Measurements from ENCODE around the gene NF1.

NF1 gene

GRCh38 chr17:31388351-31388750, 293.6 kb downstream of the NF1 start:
- no peaks in the 10 kb centered on the region for H3K9me3 Mint-ChIP-seq
- DNase-seq (no peak), ATAC-seq (replicated peaks) (no peak)
- H3K36me3 Mint-ChIP-seq, result peaks cover 3 to 5% of the 10 kb centered on the region in 2 donors
- no peak overlapping the region for H3K4me3 Mint-ChIP-seq
- H3K27ac Mint-ChIP-seq, result no peak overlapping the region
- H3K4me1 Mint-ChIP-seq, result peaks cover 9 to 26% of the 10 kb centered on the region in 2 donors
- peaks cover 35 to 45% of the 10 kb centered on the region in 2 donors for H3K27me3 Mint-ChIP-seq

GRCh38 chr17:31388770-31389656, 294.2 kb downstream of the NF1 start:
- Mint-ChIP-seq H3K4me1 (peaks cover 9 to 26% of the 10 kb centered on the region in 2 donors), H3K27ac (no peak overlapping the region), H3K4me3 (no peak overlapping the region), H3K27me3 (peaks cover 40 to 51% of the 10 kb centered on the region in 2 donors), H3K9me3 (no peaks in the 10 kb centered on the region), H3K36me3 (peaks cover 3 to 5% of the 10 kb centered on the region in 2 donors)
- DNase-seq (peak; percentile 30), ATAC-seq (replicated peaks) (peak; percentile 64 to 66)

DNA sequence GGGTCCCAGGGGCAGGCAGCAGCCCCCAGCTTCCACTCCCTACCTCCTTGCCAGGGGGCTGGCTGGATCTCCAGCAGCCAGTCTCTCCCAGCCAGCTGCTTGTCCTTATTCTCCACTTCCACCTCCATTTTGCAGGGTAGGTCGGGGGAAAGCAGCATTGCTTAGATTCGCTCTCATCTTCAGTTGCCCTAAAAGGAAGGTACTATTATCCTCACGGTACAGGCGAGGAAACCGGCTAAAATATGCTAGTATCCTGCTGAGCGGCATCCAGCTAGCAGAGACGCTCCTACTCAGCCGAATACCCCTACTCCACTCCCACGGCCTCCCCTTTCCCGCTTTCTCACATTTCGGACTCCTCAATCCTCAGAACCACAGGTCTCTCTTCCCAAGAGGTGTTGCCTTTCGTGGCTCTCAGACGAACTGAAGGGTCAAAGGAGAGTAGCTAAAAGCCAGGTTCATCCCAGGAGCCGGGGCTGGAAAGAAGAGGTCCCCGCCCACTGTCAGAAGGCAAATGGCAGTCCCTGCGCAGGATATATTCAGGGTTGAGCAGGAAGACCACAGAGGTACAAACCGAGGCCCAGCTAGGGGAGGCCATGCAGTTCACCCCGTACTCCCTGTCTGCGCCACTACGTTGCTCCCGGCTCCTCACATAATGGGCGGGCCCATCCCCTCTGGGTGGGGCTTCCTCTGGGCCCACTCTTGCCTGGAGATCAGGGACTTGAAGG, 295.0 kb downstream of the NF1 start:
- ATAC-seq (replicated peaks), result peak in 1 of 2 donors; percentile 15
- H3K27ac Mint-ChIP-seq, result no peak overlapping the region
- no peaks in the 10 kb centered on the region for H3K9me3 Mint-ChIP-seq
- H3K36me3 Mint-ChIP-seq, result peaks cover 3 to 5% of the 10 kb centered on the region in 2 donors
- no peak for DNase-seq
- H3K27me3 Mint-ChIP-seq, result peaks cover 46 to 59% of the 10 kb centered on the region in 2 donors
- H3K4me1 Mint-ChIP-seq, result peaks cover 9 to 26% of the 10 kb centered on the region in 2 donors
- peak overlapping the region; percentile 71 to 81 for H3K4me3 Mint-ChIP-seq

GRCh38 chr17:31390426-31390747, 295.6 kb downstream of the NF1 start:
- no peak for ATAC-seq (replicated peaks)
- H3K27me3 Mint-ChIP-seq, result peaks cover 49 to 62% of the 10 kb centered on the region in 2 donors
- no peaks in the 10 kb centered on the region for H3K9me3 Mint-ChIP-seq
- H3K36me3 Mint-ChIP-seq, result peaks cover 3 to 5% of the 10 kb centered on the region in 2 donors
- peak overlapping the region; percentile 71 to 81 for H3K4me3 Mint-ChIP-seq
- no peak for DNase-seq
- no peak overlapping the region for H3K27ac Mint-ChIP-seq
- H3K4me1 Mint-ChIP-seq, result peaks cover 9 to 26% of the 10 kb centered on the region in 2 donors

DNA sequence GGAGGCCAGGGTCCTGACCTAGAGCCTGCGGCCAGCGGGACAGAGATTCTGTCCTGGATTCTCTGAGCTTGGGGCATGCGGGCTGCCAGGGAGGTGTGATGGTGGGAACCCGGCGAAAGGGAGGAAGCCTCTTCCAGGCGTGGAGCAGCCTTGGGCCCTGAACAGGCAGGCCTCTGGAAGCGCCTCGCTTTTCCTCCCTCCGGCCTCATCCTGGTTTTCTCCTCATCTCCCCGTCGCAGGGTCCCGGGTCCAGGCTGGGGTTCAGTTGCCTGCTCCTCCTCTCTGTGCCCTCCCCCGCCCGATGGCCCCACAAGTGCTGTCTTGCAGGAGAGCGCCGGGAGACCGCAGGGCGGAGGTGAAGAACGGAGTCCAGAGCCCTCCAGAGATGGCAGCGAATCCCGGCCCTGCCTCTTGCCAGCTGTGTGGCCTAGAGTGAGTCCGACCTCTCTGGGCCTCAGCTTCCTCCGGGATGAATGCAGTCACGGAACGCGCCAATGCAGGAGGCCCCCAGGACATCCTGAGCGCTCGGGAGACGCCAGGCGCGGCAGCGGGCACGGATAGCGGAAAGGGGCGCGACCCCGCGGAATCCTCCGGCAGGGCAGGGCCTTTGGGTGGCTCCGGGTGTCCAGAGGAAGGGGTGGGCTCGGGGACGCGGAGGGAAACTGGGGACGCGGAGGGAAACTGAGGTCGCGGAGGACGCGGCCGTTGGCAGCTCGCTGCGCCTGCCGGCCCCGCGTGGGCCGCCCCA, 296.1 kb downstream of the NF1 start:
- DNase-seq (no peak), ATAC-seq (replicated peaks) (peak in 1 of 2 donors; percentile 13)
- H3K36me3 Mint-ChIP-seq, result peaks cover 3 to 5% of the 10 kb centered on the region in 2 donors
- peaks cover 9 to 26% of the 10 kb centered on the region in 2 donors for H3K4me1 Mint-ChIP-seq
- H3K9me3 Mint-ChIP-seq, result no peaks in the 10 kb centered on the region
- H3K27me3 Mint-ChIP-seq, result peaks cover 53 to 68% of the 10 kb centered on the region in 2 donors
- H3K4me3 Mint-ChIP-seq, result peak overlapping the region; percentile 75 to 81
- no peak overlapping the region for H3K27ac Mint-ChIP-seq

DNA sequence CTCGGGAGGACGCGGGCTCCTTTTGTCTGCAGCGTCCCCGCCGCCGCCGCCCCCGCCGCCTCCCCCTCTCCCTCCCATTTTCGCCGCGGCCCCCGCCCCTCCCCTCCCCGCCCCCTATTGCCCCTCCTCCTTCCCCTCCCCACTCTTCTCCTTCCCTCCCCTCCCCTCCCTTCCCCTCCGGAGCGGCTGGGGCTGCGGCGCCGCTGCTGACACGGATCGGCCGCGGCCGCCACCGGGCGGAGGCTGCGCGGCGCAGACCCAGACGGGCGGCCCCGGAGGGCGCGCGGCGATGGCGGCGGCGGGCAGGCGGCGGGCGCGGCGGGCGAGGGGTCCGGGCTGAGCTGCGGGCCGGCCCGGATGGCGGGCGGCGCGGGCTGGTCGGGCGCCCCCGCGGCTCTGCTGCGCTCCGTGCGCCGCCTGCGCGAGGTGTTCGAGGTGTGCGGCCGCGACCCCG, 296.7 kb downstream of the NF1 start, which contains the start of gene RAB11FIP4:
TSS of gene RAB11FIP4 (plus strand) at position 180 of the 454 bp plus-strand sequence. CDS start at position 358, 178 bp downstream.
- no peak within 1 kb of the TSS for H3K27ac Mint-ChIP-seq
- ATAC-seq (replicated peaks) (peak; percentile 47 to 49), DNase-seq (no peak)
- peaks cover 3 to 5% of the 10 kb centered on the region in 2 donors for H3K36me3 Mint-ChIP-seq
- H3K27me3 Mint-ChIP-seq, result peaks cover 59 to 74% of the 10 kb centered on the region in 2 donors
- H3K4me3 Mint-ChIP-seq, result peak within 1 kb of the TSS; percentile 75 to 81
- peaks cover 9 to 26% of the 10 kb centered on the region in 2 donors for H3K4me1 Mint-ChIP-seq
- no peaks in the 10 kb centered on the region for H3K9me3 Mint-ChIP-seq

GRCh38 chr17:31392002-31392855, 297.5 kb downstream of the NF1 start:
- Mint-ChIP-seq H3K27ac (no peak overlapping the region), H3K4me3 (peak overlapping the region; percentile 75), H3K9me3 (no peaks in the 10 kb centered on the region), H3K36me3 (peaks cover 3 to 5% of the 10 kb centered on the region in 2 donors), H3K27me3 (peaks cover 66 to 79% of the 10 kb centered on the region in 2 donors), H3K4me1 (peaks cover 9 to 26% of the 10 kb centered on the region in 2 donors)
- ATAC-seq (replicated peaks), result peak in 1 of 2 donors; percentile 8
- no peak for DNase-seq

GRCh38 chr17:31392856-31393748, 298.3 kb downstream of the NF1 start:
- no peak for ATAC-seq (replicated peaks)
- peak overlapping the region in 1 of 2 donors; percentile 45 for H3K4me3 Mint-ChIP-seq
- H3K27me3 Mint-ChIP-seq, result peaks cover 66 to 82% of the 10 kb centered on the region in 2 donors
- peaks cover 9 to 26% of the 10 kb centered on the region in 2 donors for H3K4me1 Mint-ChIP-seq
- DNase-seq, result no peak
- H3K27ac Mint-ChIP-seq, result no peak overlapping the region
- H3K36me3 Mint-ChIP-seq, result peaks cover 3 to 5% of the 10 kb centered on the region in 2 donors
- no peaks in the 10 kb centered on the region for H3K9me3 Mint-ChIP-seq

GRCh38 chr17:31393749-31394146, 299.0 kb downstream of the NF1 start:
- H3K4me1 Mint-ChIP-seq, result peaks cover 9 to 26% of the 10 kb centered on the region in 2 donors
- no peaks in the 10 kb centered on the region for H3K9me3 Mint-ChIP-seq
- peaks cover 3 to 5% of the 10 kb centered on the region in 2 donors for H3K36me3 Mint-ChIP-seq
- H3K27me3 Mint-ChIP-seq, result peaks cover 72 to 83% of the 10 kb centered on the region in 2 donors
- no peak for DNase-seq
- peak overlapping the region in 1 of 2 donors; percentile 45 for H3K4me3 Mint-ChIP-seq
- no peak overlapping the region for H3K27ac Mint-ChIP-seq
- ATAC-seq (replicated peaks), result no peak

GRCh38 chr17:31394544-31394943, 299.8 kb downstream of the NF1 start:
- no peaks in the 10 kb centered on the region for H3K9me3 Mint-ChIP-seq
- ATAC-seq (replicated peaks) (peak; percentile 42 to 44), DNase-seq (no peak)
- H3K27ac Mint-ChIP-seq, result no peak overlapping the region
- peaks cover 3 to 5% of the 10 kb centered on the region in 2 donors for H3K36me3 Mint-ChIP-seq
- H3K4me3 Mint-ChIP-seq, result no peak overlapping the region
- H3K27me3 Mint-ChIP-seq, result peaks cover 64 to 76% of the 10 kb centered on the region in 2 donors
- H3K4me1 Mint-ChIP-seq, result peaks cover 9 to 24% of the 10 kb centered on the region in 2 donors

- Mint-ChIP-seq H3K36me3 (peaks cover 0 to 1% of the 10 kb centered on the region in 2 donors), H3K4me3 (no peak overlapping the region), H3K27ac (no peak overlapping the region), H3K27me3 (peaks cover 65 to 71% of the 10 kb centered on the region in 2 donors), H3K4me1 (peaks cover 2 to 4% of the 10 kb centered on the region in 2 donors), H3K9me3 (no peaks in the 10 kb centered on the region)
- no peak for ATAC-seq (replicated peaks)
- no peak for DNase-seq
Measured at GRCh38 chr17:31397256-31397939, 302.6 kb downstream of the NF1 start.

Data from stimulated activated naive B cell treated with anti-CD40 and anti-IgM and Interleukin-4, amounts not matched to agents 10 μg/mL and 1 μg/mL and 100 μg/mL, for 72 hours (primary cell).